ENCODE results near the gene SHC2. TPM values are rescaled to one million over a fixed set of nuclear protein-coding genes. Genes with fewer than 3 reads are reported as not detected.
A peak's percentile ranks its signal among the peaks of the same experiment; 100 is the strongest.

SHC2 gene
- total and polyA plus RNA-seq, 2 of the 13 experiments (the other 11 are each of a cell fraction or from before 2014, with no cell fraction given) = 9.0 to 18.3 TPM

GRCh38 chr19:497869-498510, 37.2 kb upstream of the SHC2 start (continued):
- TF ChIP-seq, protein P1, sequence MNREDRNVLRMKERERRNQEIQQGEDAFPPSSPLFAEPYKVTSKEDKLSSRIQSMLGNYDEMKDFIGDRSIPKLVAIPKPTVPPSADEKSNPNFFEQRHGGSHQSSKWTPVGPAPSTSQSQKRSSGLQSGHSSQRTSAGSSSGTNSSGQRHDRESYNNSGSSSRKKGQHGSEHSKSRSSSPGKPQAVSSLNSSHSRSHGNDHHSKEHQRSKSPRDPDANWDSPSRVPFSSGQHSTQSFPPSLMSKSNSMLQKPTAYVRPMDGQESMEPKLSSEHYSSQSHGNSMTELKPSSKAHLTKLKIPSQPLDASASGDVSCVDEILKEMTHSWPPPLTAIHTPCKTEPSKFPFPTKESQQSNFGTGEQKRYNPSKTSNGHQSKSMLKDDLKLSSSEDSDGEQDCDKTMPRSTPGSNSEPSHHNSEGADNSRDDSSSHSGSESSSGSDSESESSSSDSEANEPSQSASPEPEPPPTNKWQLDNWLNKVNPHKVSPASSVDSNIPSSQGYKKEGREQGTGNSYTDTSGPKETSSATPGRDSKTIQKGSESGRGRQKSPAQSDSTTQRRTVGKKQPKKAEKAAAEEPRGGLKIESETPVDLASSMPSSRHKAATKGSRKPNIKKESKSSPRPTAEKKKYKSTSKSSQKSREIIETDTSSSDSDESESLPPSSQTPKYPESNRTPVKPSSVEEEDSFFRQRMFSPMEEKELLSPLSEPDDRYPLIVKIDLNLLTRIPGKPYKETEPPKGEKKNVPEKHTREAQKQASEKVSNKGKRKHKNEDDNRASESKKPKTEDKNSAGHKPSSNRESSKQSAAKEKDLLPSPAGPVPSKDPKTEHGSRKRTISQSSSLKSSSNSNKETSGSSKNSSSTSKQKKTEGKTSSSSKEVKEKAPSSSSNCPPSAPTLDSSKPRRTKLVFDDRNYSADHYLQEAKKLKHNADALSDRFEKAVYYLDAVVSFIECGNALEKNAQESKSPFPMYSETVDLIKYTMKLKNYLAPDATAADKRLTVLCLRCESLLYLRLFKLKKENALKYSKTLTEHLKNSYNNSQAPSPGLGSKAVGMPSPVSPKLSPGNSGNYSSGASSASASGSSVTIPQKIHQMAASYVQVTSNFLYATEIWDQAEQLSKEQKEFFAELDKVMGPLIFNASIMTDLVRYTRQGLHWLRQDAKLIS (CRISPR knock-in tag; IDR thresholded peaks at IDR 0.05) = no peak
- TF ChIP-seq HNF4G (IDR thresholded peaks at IDR 0.05; ENCODE audit: borderline replicate concordance, low read depth, low read length) (peak; percentile 29; the same call in 1 of the 2 replicates), HNF4G (CRISPR knock-in tag; IDR thresholded peaks at IDR 0.05; ENCODE audit: borderline replicate concordance, low read depth) (no peak), ZNF713 (CRISPR knock-in tag; IDR thresholded peaks at IDR 0.05) (no peak), ZFAT (CRISPR knock-in tag; conservative IDR thresholded peaks at IDR 0.05) (no peak), ZNF414 (CRISPR knock-in tag; IDR thresholded peaks at IDR 0.05) (no peak), IRF9 (CRISPR knock-in tag; IDR thresholded peaks at IDR 0.05; ENCODE audit: borderline replicate concordance) (no peak), TBX3 (IDR thresholded peaks at IDR 0.05; ENCODE audit: borderline replicate concordance) (no peak), ZNF230 (CRISPR knock-in tag; IDR thresholded peaks at IDR 0.05) (0 out of 2 replicates have a peak, but pooled peaks have one; percentile 55), ZNF143 (CRISPR knock-in tag; IDR thresholded peaks at IDR 0.05) (0 out of 2 replicates have a peak, but pooled peaks have one; percentile 20), SALL1 (CRISPR knock-in tag; IDR thresholded peaks at IDR 0.05) (peak; percentile 15; the same call in 1 of the 2 replicates), ZSCAN31 (CRISPR knock-in tag; IDR thresholded peaks at IDR 0.05; ENCODE audit: low read depth) (0 out of 2 replicates have a peak, but pooled peaks have one; percentile 36), POGK (CRISPR knock-in tag; conservative IDR thresholded peaks at IDR 0.05) (peak; percentile 55; the same call in 1 of the 2 replicates), RAD21 (CRISPR knock-in tag; IDR thresholded peaks at IDR 0.05) (peak; percentile 17; the same call in 1 of the 2 replicates), ZNF451 (CRISPR knock-in tag; IDR thresholded peaks at IDR 0.05) (0 out of 2 replicates have a peak, but pooled peaks have one; percentile 30), ASH2L (IDR thresholded peaks at IDR 0.05; ENCODE audit: insufficient read length, low read depth, low read length) (no peak), KDM1A (CRISPR knock-in tag; IDR thresholded peaks at IDR 0.05) (0 out of 2 replicates have a peak, but pooled peaks have one; percentile 48)
- TF ChIP-seq, protein P2, sequence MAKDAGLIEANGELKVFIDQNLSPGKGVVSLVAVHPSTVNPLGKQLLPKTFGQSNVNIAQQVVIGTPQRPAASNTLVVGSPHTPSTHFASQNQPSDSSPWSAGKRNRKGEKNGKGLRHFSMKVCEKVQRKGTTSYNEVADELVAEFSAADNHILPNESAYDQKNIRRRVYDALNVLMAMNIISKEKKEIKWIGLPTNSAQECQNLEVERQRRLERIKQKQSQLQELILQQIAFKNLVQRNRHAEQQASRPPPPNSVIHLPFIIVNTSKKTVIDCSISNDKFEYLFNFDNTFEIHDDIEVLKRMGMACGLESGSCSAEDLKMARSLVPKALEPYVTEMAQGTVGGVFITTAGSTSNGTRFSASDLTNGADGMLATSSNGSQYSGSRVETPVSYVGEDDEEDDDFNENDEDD (CRISPR knock-in tag; IDR thresholded peaks at IDR 0.05; ENCODE audit: borderline replicate concordance) = peak; percentile 13; the same call in 1 of the 2 replicates
